SK-N-SH (cell line): ENCODE results near the gene FCRL5. TPM values are rescaled to one million over a fixed set of nuclear protein-coding genes. Genes with fewer than 3 reads are reported as not detected.

Experiments
- CTCF ChIA-PET: fragments of 300-600, 350-600 bp; formaldehyde crosslinking; extraction: SDS; loops from one replicate; lab custom pipeline; 2021; lab: Yijun Ruan, JAX
- POLR2A ChIA-PET: fragments of 350-600 bp; sonication (Branson Sonifier 250); formaldehyde crosslinking; extraction: SDS; loops from one replicate; lab custom pipeline; 2020; ENCODE audit warnings: antibody characterized with exemption, inconsistent platforms; lab: Yijun Ruan, JAX
- DNase-seq: peaks from one replicate; pipeline ENCODE4 v3.0.0; 2012
- H2AFZ ChIP-seq: fragments of 200-600 bp; sonication (generic); 2 replicates; pipeline ENCODE4 v1.8.1; 2016; ENCODE audit warnings: antibody characterized with exemption, mild to moderate bottlenecking, low read depth
- H3F3A ChIP-seq: fragments of 200-600 bp; sonication (generic); replicated peaks from 2 replicates; pipeline ENCODE3; 2016; ENCODE audit warnings: antibody characterized with exemption, mild to moderate bottlenecking; ENCODE audit not compliant: insufficient read depth
- H3K27ac ChIP-seq, 2 experiments: fragments of 200-500 bp in 1 of 2; fragments of 200-600 bp in 1 of 2; sonication (Bioruptor generic) in 1 of 2; sonication (generic), shearing (Covaris generic) in 1 of 2; 2 replicates each; pipeline versions ENCODE4 v1.5.1 to v1.6.1; 2014 to 2016; ENCODE audit warnings: low read depth in 2 of 2, inconsistent platforms in 1 of 2, low read length in 1 of 2, mild to moderate bottlenecking in 1 of 2, mixed read lengths in 1 of 2
- H3K27me3 ChIP-seq: fragments of 200-600 bp; sonication (generic), shearing (Covaris generic); 2 replicates; pipeline ENCODE4 v1.6.1; 2016; ENCODE audit warnings: mixed run types; ENCODE audit not compliant: insufficient read depth
- H3K36me3 ChIP-seq, 2 experiments: fragments of 200-500 bp in 1 of 2; fragments of 200-600 bp in 1 of 2; sonication (Bioruptor generic) in 1 of 2; sonication (generic) in 1 of 2; replicated peaks in 1 of 2; 2 replicates each; pipeline versions ENCODE3 to v1.5.1; 2014 to 2016; ENCODE audit warnings: low read length in 1 of 2, mild to moderate bottlenecking in 1 of 2; ENCODE audit not compliant: insufficient read depth in 2 of 2, control insufficient read depth in 1 of 2
- H3K4me1 ChIP-seq, 2 experiments: fragments of 200-500 bp in 1 of 2; fragments of 200-600 bp in 1 of 2; sonication (Bioruptor generic) in 1 of 2; sonication (generic), shearing (Covaris generic) in 1 of 2; 2 replicates each; pipeline versions ENCODE4 v1.5.1 to v1.6.1; 2014 to 2016; ENCODE audit warnings: low read depth in 1 of 2, low read length in 1 of 2, mixed run types in 1 of 2; ENCODE audit not compliant: insufficient read depth in 2 of 2, control insufficient read depth in 1 of 2
- H3K4me2 ChIP-seq: fragments of 200-600 bp; sonication (generic), shearing (Covaris generic); 2 replicates; pipeline ENCODE4 v1.6.1; 2017; ENCODE audit warnings: mixed run types
- H3K4me3 ChIP-seq, 2 experiments: fragments of 200-500 bp in 1 of 2; fragments of 200-600 bp in 1 of 2; sonication (Bioruptor generic) in 1 of 2; sonication (generic), shearing (Covaris generic) in 1 of 2; 2 replicates each; pipeline versions ENCODE4 v1.5.1 to v1.8.1; 2014 to 2016; ENCODE audit warnings: low read depth in 2 of 2, inconsistent platforms in 1 of 2, low read length in 1 of 2, mild to moderate bottlenecking in 1 of 2, mixed read lengths in 1 of 2, moderate library complexity in 1 of 2
- H3K79me2 ChIP-seq: fragments of 200-600 bp; sonication (generic); 2 replicates; pipeline ENCODE4 v1.8.1; 2017; ENCODE audit warnings: mild to moderate bottlenecking; ENCODE audit not compliant: insufficient read depth
- H3K9ac ChIP-seq: fragments of 200-600 bp; sonication (generic); 2 replicates; pipeline ENCODE4 v1.6.1; 2017; ENCODE audit warnings: mixed run types
- H3K9me2 ChIP-seq: fragments of 200-600 bp; sonication (generic); 2 replicates; pipeline ENCODE4 v1.6.1; 2017; ENCODE audit warnings: mixed run types
- H3K9me3 ChIP-seq: fragments of 200-600 bp; sonication (generic); 2 replicates; pipeline ENCODE4 v1.6.1; 2017; ENCODE audit warnings: mixed run types, mild to moderate bottlenecking, moderate library complexity
- H4K20me1 ChIP-seq: fragments of 200-600 bp; sonication (generic); 2 replicates; pipeline ENCODE4 v1.6.1; 2017; ENCODE audit warnings: mild to moderate bottlenecking, mixed run types; ENCODE audit not compliant: insufficient read depth
- CHD2 ChIP-seq: fragments of 150-350 bp; IDR thresholded peaks from 2 replicates; pipeline ENCODE4 v1.6.1; 2018; ENCODE audit warnings: low read length; ENCODE audit not compliant: partially characterized antibody
- ELF1 ChIP-seq: IDR thresholded peaks from 2 replicates; pipeline ENCODE4 v1.4.0; 2012
- EP300 ChIP-seq, 2 experiments: IDR thresholded peaks; 2 replicates each; pipeline versions ENCODE4 v1.4.0 to v1.6.1; 2012; ENCODE audit warnings: borderline replicate concordance in 1 of 2, low read depth in 1 of 2, low read length in 1 of 2
- GABPA ChIP-seq: IDR thresholded peaks from 2 replicates; pipeline ENCODE4 v1.4.0; 2012; ENCODE audit warnings: low read depth, mild to moderate bottlenecking
- JUND ChIP-seq: IDR thresholded peaks from 2 replicates; pipeline ENCODE4 v1.4.0; 2012
- POLR2AphosphoS5 ChIP-seq: IDR thresholded peaks from 2 replicates; pipeline ENCODE4 v1.6.1; 2012; ENCODE audit warnings: low read depth, low read length
- RXRA ChIP-seq: IDR thresholded peaks from 2 replicates; pipeline ENCODE4 v1.4.0; 2012; ENCODE audit warnings: low read depth, mild to moderate bottlenecking, borderline replicate concordance
- TAF1 ChIP-seq: IDR thresholded peaks from 2 replicates; pipeline ENCODE4 v1.6.1; 2012; ENCODE audit warnings: low read depth, mild to moderate bottlenecking, low read length, moderate library complexity, borderline replicate concordance
- TEAD4 ChIP-seq: IDR thresholded peaks from 2 replicates; pipeline ENCODE4 v1.4.0; 2012; ENCODE audit warnings: mild to moderate bottlenecking, borderline replicate concordance; ENCODE audit not compliant: insufficient read depth
- WGBS: methylation state at CpG from one replicate; pipeline ENCODE4 v1.1.6; 2017; ENCODE audit warnings: low lambda C conversion rate; 5-methylcytosine and 5-hydroxymethylcytosine counted together
- polyA plus RNA-seq, 3 experiments: library from polyadenylated mRNA; depleted of rRNA; stranded (reverse); fragments of >200 nt; gene quantifications; 2 replicates each; pipeline ENCODE4 v1.2.3, GENCODE V29; 2012
- TF ChIP-seq, protein P1 (sequence below): fragments of 200-600 bp; sonication (generic); IDR thresholded peaks from 2 replicates; pipeline ENCODE4 v1.6.1; 2017; ENCODE audit warnings: antibody characterized with exemption, mild to moderate bottlenecking, moderate library complexity
- TF ChIP-seq, protein P2 (sequence below): fragments of 150-350 bp; IDR thresholded peaks from 2 replicates; pipeline ENCODE4 v1.6.1; 2017; ENCODE audit warnings: antibody characterized with exemption, low read length, low read depth, borderline replicate concordance
- TF ChIP-seq, protein P3 (sequence below): fragments of 150-350 bp; IDR thresholded peaks from 2 replicates; pipeline ENCODE4 v1.6.1; 2016; ENCODE audit warnings: mild to moderate bottlenecking, low read depth, low read length
- TF ChIP-seq, protein P4 (sequence below): IDR thresholded peaks from 2 replicates; pipeline ENCODE4 v1.4.0; 2012; ENCODE audit warnings: low read depth, borderline replicate concordance

Gene FCRL5
- polyA plus RNA-seq, 1 of the 3 experiments (the other 2 are of a cell fraction): not detected

DNA sequence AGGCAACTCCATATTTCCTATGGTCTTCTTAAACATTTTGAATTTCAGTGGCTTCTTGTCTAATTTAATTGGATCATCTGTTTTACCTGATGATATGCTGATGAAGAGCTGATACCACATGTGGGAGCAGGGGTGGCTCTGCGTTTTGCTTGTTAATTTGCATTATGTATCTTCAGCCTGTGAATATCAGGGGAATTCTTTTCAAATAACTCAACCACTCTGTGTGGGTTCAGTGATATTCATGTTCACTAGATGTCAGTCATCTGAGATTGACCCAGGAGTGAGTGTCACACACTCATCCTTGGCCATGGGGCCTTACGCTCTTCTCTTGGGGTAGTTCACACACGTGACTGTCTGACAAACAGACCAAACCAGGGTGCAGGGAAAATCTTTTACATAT, 83.0 kb downstream of the FCRL5 start:
- Histone ChIP-seq H4K20me1 (no peaks in the 10 kb centered on the region), H3K79me2 (no peaks in the 10 kb centered on the region), H3K9me2 (no peaks in the 10 kb centered on the region), H3F3A (no peaks in the 10 kb centered on the region), H3K27ac (no peak overlapping the region), H3K4me3 (no peak overlapping the region), H2AFZ (no peak overlapping the region), H3K9me3 (no peaks in the 10 kb centered on the region), H3K4me2 (no peak overlapping the region), H3K36me3 (no peaks in the 10 kb centered on the region), H3K4me1 (no peaks in the 10 kb centered on the region), H3K27me3 (0 out of 2 replicates have a peak, but pooled peaks cover 11% of the 10 kb centered on the region), H3K9ac (no peak overlapping the region)
- POLR2A ChIA-PET: no interaction called here
- CTCF ChIA-PET: no interaction called here
- DNase-seq: no peak
- 7% methylated on average over 3 of the region's 3 CpGs for WGBS
- TF ChIP-seq EP300 (IDR thresholded peaks at IDR 0.05; ENCODE audit: borderline replicate concordance in 1 of 2, low read depth in 1 of 2, low read length in 1 of 2): no peak
- no peak for TF ChIP-seq GABPA
- no peak for TF ChIP-seq POLR2AphosphoS5
- TF ChIP-seq JUND: no peak
- no peak for TF ChIP-seq ELF1

DNA sequence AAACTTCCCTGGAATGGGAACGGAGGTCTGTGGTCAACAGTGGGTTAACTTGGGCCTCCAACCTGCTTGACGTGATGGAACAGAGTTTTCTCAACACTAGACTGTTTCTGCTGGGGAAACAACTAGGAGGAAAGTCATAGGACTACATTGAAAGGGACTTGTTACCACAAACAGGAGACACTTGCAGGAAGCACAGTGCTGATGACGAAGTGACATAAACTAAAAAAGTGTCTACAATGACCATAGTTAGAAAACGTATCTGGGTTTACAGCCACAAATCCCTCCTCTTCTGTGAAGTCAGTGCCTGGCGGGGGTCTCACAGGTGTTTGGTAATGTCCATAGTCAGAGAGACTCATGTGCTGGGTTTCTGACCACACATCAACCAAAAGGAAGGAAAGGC, 86.3 kb downstream of the FCRL5 start:
- no peak for DNase-seq

More for the DNA sequence above, 86.3 kb downstream of the FCRL5 start:
- TF ChIP-seq GABPA: no peak
- no peak for TF ChIP-seq TAF1
- TF ChIP-seq, protein P1, sequence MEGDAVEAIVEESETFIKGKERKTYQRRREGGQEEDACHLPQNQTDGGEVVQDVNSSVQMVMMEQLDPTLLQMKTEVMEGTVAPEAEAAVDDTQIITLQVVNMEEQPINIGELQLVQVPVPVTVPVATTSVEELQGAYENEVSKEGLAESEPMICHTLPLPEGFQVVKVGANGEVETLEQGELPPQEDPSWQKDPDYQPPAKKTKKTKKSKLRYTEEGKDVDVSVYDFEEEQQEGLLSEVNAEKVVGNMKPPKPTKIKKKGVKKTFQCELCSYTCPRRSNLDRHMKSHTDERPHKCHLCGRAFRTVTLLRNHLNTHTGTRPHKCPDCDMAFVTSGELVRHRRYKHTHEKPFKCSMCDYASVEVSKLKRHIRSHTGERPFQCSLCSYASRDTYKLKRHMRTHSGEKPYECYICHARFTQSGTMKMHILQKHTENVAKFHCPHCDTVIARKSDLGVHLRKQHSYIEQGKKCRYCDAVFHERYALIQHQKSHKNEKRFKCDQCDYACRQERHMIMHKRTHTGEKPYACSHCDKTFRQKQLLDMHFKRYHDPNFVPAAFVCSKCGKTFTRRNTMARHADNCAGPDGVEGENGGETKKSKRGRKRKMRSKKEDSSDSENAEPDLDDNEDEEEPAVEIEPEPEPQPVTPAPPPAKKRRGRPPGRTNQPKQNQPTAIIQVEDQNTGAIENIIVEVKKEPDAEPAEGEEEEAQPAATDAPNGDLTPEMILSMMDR: no peak
- TF ChIP-seq, protein P2, sequence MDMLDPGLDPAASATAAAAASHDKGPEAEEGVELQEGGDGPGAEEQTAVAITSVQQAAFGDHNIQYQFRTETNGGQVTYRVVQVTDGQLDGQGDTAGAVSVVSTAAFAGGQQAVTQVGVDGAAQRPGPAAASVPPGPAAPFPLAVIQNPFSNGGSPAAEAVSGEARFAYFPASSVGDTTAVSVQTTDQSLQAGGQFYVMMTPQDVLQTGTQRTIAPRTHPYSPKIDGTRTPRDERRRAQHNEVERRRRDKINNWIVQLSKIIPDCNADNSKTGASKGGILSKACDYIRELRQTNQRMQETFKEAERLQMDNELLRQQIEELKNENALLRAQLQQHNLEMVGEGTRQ: no peak
- no peak for TF ChIP-seq RXRA
- TF ChIP-seq, protein P3, sequence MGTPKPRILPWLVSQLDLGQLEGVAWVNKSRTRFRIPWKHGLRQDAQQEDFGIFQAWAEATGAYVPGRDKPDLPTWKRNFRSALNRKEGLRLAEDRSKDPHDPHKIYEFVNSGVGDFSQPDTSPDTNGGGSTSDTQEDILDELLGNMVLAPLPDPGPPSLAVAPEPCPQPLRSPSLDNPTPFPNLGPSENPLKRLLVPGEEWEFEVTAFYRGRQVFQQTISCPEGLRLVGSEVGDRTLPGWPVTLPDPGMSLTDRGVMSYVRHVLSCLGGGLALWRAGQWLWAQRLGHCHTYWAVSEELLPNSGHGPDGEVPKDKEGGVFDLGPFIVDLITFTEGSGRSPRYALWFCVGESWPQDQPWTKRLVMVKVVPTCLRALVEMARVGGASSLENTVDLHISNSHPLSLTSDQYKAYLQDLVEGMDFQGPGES: no peak
- TF ChIP-seq CHD2: no peak
- TF ChIP-seq, protein P4, sequence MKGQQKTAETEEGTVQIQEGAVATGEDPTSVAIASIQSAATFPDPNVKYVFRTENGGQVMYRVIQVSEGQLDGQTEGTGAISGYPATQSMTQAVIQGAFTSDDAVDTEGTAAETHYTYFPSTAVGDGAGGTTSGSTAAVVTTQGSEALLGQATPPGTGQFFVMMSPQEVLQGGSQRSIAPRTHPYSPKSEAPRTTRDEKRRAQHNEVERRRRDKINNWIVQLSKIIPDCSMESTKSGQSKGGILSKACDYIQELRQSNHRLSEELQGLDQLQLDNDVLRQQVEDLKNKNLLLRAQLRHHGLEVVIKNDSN: no peak
- no peak for TF ChIP-seq TEAD4
- H3K79me2 ChIP-seq: no peaks in the 10 kb centered on the region
- H3K4me2 ChIP-seq: no peak overlapping the region
- ChIA-PET CTCF (no interaction called here), POLR2A (no interaction called here)
- WGBS: 3% methylated on average over 5 of the region's 5 CpGs
- no peak overlapping the region for H2AFZ ChIP-seq
- no peaks in the 10 kb centered on the region for H3K9me2 ChIP-seq
- no peaks in the 10 kb centered on the region for H3K4me1 ChIP-seq
- no peak overlapping the region for H3K9ac ChIP-seq
- no peak overlapping the region for H3K4me3 ChIP-seq
- H4K20me1 ChIP-seq: no peaks in the 10 kb centered on the region
- no peaks in the 10 kb centered on the region for H3F3A ChIP-seq
- no peak overlapping the region for H3K27ac ChIP-seq
- H3K27me3 ChIP-seq: 0 out of 2 replicates have a peak, but pooled peaks cover 6% of the 10 kb centered on the region
- H3K36me3 ChIP-seq: no peaks in the 10 kb centered on the region
- H3K9me3 ChIP-seq: no peaks in the 10 kb centered on the region

Other genes with a start within 250 kb of the FCRL5 start
- not detected in 2 replicates for gene FCRL4, start 45.6 kb upstream of the FCRL5 start, polyA plus RNA-seq (2012; rRNA removed)
- gene FCRL3, start 148.3 kb upstream of the FCRL5 start, polyA plus RNA-seq (2012; rRNA removed): not detected in 2 replicates
- gene FCRL2, start 224.6 kb upstream of the FCRL5 start, polyA plus RNA-seq (2012; rRNA removed): not detected in 2 replicates